Measurements from ENCODE around the gene DDX49. TPM values are rescaled to one million over a fixed set of nuclear protein-coding genes. Genes with fewer than 3 reads are reported as not detected.

The DDX49 gene
- total RNA-seq, 1 donor from 2014 or later: 53.6 TPM

GRCh38 chr19:18908917-18909619 is 10.4 kb upstream of the DDX49 start:
- intact Hi-C loops (cut with micrococcal nuclease): no loop called here
- no peak for TF ChIP-seq CTCF (IDR thresholded peaks at IDR 0.05)
- no peaks in the 10 kb centered on the region for H3K27me3 Mint-ChIP-seq
- CTCF ChIA-PET: no interaction called here
- peaks cover 2% of the 10 kb centered on the region for H3K4me1 Mint-ChIP-seq
- no peak overlapping the region for H3K4me3 Mint-ChIP-seq
- H3K9me3 Mint-ChIP-seq: no peaks in the 10 kb centered on the region
- ATAC-seq (ENCODE audit: low read depth) (no peak), DNase-seq (no peak)
- H3K27ac Mint-ChIP-seq: no peak overlapping the region
- H3K36me3 Mint-ChIP-seq (ENCODE audit: low read depth): peaks cover 59% of the 10 kb centered on the region
- POLR2A ChIA-PET: no interaction called here

DNA sequence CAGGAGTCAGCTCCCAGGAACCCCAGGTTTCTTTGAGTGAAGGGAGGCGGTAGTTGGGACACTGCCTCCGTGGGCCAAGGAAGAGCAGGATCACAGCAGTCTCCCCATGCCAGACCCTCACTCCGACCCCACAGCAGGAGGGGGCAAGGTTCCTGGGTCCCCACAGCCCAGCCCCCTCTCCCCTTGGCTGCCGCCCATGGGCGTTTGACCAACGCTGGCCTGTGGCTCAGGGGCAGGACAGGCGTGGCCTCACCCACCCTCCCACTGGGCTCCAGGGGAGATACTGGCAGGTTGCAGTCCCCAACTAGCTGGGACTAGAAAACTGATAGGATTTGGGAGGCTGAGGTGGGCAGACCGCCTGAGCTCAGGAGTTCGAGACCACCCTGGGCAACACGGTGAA is 9.5 kb upstream of the DDX49 start:
- H3K4me3 Mint-ChIP-seq: no peak overlapping the region
- H3K9me3 Mint-ChIP-seq: no peaks in the 10 kb centered on the region
- POLR2A ChIA-PET: no interaction called here
- no peak for DNase-seq
- no peak for TF ChIP-seq CTCF (IDR thresholded peaks at IDR 0.05)
- ATAC-seq (ENCODE audit: low read depth): no peak
- H3K27me3 Mint-ChIP-seq: no peaks in the 10 kb centered on the region
- peaks cover 4% of the 10 kb centered on the region for H3K4me1 Mint-ChIP-seq
- H3K36me3 Mint-ChIP-seq (ENCODE audit: low read depth): peaks cover 59% of the 10 kb centered on the region
- intact Hi-C loops (cut with micrococcal nuclease): loop anchor here (10.0 kb wide), 1 partner anchor 225 kb away; the partner anchor contains the start of gene TMEM161A
- CTCF ChIA-PET: no interaction called here
- H3K27ac Mint-ChIP-seq: no peak overlapping the region

- Mint-ChIP-seq H3K4me1 (peaks cover 11% of the 10 kb centered on the region), H3K4me3 (no peak overlapping the region), H3K36me3 (ENCODE audit: low read depth) (peaks cover 57% of the 10 kb centered on the region), H3K27me3 (no peaks in the 10 kb centered on the region), H3K27ac (no peak overlapping the region), H3K9me3 (no peaks in the 10 kb centered on the region)
- POLR2A ChIA-PET: no interaction called here
- TF ChIP-seq CTCF (IDR thresholded peaks at IDR 0.05): no peak
- DNase-seq (no peak), ATAC-seq (ENCODE audit: low read depth) (no peak)
- CTCF ChIA-PET: no interaction called here
- intact Hi-C loops (cut with micrococcal nuclease): loop anchor here (10.0 kb wide), 1 partner anchor 224 kb away; the partner anchor contains the start of gene TMEM161A
Observed at GRCh38 chr19:18910801-18911436, 8.6 kb upstream of the DDX49 start.

GRCh38 chr19:18912933-18913332 is 6.6 kb upstream of the DDX49 start:
- CTCF ChIA-PET: no interaction called here
- Mint-ChIP-seq H3K9me3 (no peaks in the 10 kb centered on the region), H3K4me3 (no peak overlapping the region), H3K4me1 (peaks cover 21% of the 10 kb centered on the region), H3K27me3 (no peaks in the 10 kb centered on the region), H3K27ac (no peak overlapping the region), H3K36me3 (ENCODE audit: low read depth) (peaks cover 53% of the 10 kb centered on the region)
- no peak for DNase-seq
- POLR2A ChIA-PET: no interaction called here
- ATAC-seq (ENCODE audit: low read depth): no peak
- intact Hi-C loops (cut with micrococcal nuclease): loop anchor here (10.0 kb wide), 1 partner anchor 222 kb away; the partner anchor contains the start of gene TMEM161A
- no peak for TF ChIP-seq CTCF (IDR thresholded peaks at IDR 0.05)

DNA sequence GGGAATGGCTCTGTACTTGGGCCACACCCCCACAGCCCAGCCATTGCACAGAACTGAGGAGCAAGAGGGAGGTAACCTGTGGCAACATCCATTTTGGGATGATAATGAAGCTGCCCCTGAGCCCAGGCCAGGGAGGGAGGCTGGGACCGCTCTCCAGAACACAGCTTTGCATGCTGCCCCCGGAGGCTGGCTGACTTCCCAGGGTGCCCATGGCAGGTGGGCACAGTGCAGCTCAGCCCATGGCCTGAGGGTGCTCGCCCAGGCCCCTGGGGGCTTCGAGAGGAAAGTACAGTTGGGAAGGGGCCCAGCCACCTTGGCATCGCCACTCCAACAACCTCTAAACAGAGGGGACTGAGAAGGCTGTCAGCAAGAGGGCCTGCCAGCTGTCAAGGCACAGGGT is 6.0 kb upstream of the DDX49 start:
- H3K4me1 Mint-ChIP-seq: peaks cover 25% of the 10 kb centered on the region
- intact Hi-C loops (cut with micrococcal nuclease): loop anchor here (10.0 kb wide), 1 partner anchor 221 kb away; the partner anchor contains the start of gene TMEM161A
- CTCF ChIA-PET: no interaction called here
- TF ChIP-seq CTCF (IDR thresholded peaks at IDR 0.05): no peak
- no peaks in the 10 kb centered on the region for H3K9me3 Mint-ChIP-seq
- POLR2A ChIA-PET: no interaction called here
- peaks cover 52% of the 10 kb centered on the region for H3K36me3 Mint-ChIP-seq (ENCODE audit: low read depth)
- DNase-seq (no peak), ATAC-seq (ENCODE audit: low read depth) (no peak)
- no peak overlapping the region for H3K27ac Mint-ChIP-seq
- no peaks in the 10 kb centered on the region for H3K27me3 Mint-ChIP-seq
- H3K4me3 Mint-ChIP-seq: no peak overlapping the region

Measured in activated B cell treated with CpG ODN at 0.5 μM for 24 hours (primary cell).